ENCODE measurements around the gene GGNBP2. TPM values are rescaled to one million over a fixed set of nuclear protein-coding genes. Genes with fewer than 3 reads are reported as not detected.

GGNBP2 gene
- total RNA-seq, 2 donors from 2014 or later: 67.6 to 81.0 TPM

GRCh38 chr17:36547776-36548175, 3.1 kb downstream of the GGNBP2 start:
- Histone ChIP-seq H3K9ac (ENCODE audit: low read depth in 2 of 2, low read length in 2 of 2) (peak overlapping the region in 1 of 2 donors; percentile 54), H3K27ac (no peak overlapping the region), H3K36me3 (no peaks in the 10 kb centered on the region), H3K27me3 (no peaks in the 10 kb centered on the region), H3K4me1 (peaks cover 23% of the 10 kb centered on the region), H3K9me3 (no peaks in the 10 kb centered on the region), H3K4me3 (no peak overlapping the region)
- no peak for DNase-seq
- TF ChIP-seq CTCF (IDR thresholded peaks at IDR 0.05): no peak
- intact Hi-C loops (cut with DNase I): loop anchor here (5.0 kb wide), 1 partner anchor 45 kb away; the partner anchor contains the start of gene DHRS11

GRCh38 chr17:36550491-36551417, 6.0 kb downstream of the GGNBP2 start:
- DNase-seq: no peak
- Histone ChIP-seq H3K4me3 (no peak overlapping the region), H3K27me3 (no peaks in the 10 kb centered on the region), H3K27ac (peak overlapping the region; percentile 2), H3K36me3 (no peaks in the 10 kb centered on the region), H3K4me1 (peaks cover 23% of the 10 kb centered on the region), H3K9ac (ENCODE audit: low read depth in 2 of 2, low read length in 2 of 2) (no peak overlapping the region), H3K9me3 (no peaks in the 10 kb centered on the region)
- TF ChIP-seq CTCF (IDR thresholded peaks at IDR 0.05): no peak
- intact Hi-C loops (cut with DNase I): no loop called here

GRCh38 chr17:36553459-36553858, 8.7 kb downstream of the GGNBP2 start:
- Histone ChIP-seq H3K9me3 (no peaks in the 10 kb centered on the region), H3K4me3 (no peak overlapping the region), H3K27me3 (no peaks in the 10 kb centered on the region), H3K36me3 (peaks cover 13% of the 10 kb centered on the region), H3K9ac (ENCODE audit: low read depth in 2 of 2, low read length in 2 of 2) (no peak overlapping the region), H3K4me1 (peaks cover 9% of the 10 kb centered on the region), H3K27ac (no peak overlapping the region)
- intact Hi-C loops (cut with DNase I): no loop called here
- no peak for TF ChIP-seq CTCF (IDR thresholded peaks at IDR 0.05)
- no peak for DNase-seq

- H3K9me3 ChIP-seq: no peaks in the 10 kb centered on the region
- no peak overlapping the region for H3K4me3 ChIP-seq
- peaks cover 28% of the 10 kb centered on the region for H3K36me3 ChIP-seq
- no peak overlapping the region for H3K9ac ChIP-seq (ENCODE audit: low read depth in 2 of 2, low read length in 2 of 2)
- TF ChIP-seq CTCF (IDR thresholded peaks at IDR 0.05): no peak
- intact Hi-C loops (cut with DNase I): no loop called here
- H3K27me3 ChIP-seq: no peaks in the 10 kb centered on the region
- H3K4me1 ChIP-seq: no peaks in the 10 kb centered on the region
- no peak for DNase-seq
- no peak overlapping the region for H3K27ac ChIP-seq
Measured at GRCh38 chr17:36566081-36566480, 21.4 kb downstream of the GGNBP2 start.

GRCh38 chr17:36575028-36575427, 30.3 kb downstream of the GGNBP2 start:
- peaks cover 9% of the 10 kb centered on the region for H3K36me3 ChIP-seq

More at GRCh38 chr17:36575028-36575427, 30.3 kb downstream of the GGNBP2 start:
- H3K27me3 ChIP-seq: no peaks in the 10 kb centered on the region
- H3K27ac ChIP-seq: no peak overlapping the region
- TF ChIP-seq CTCF (IDR thresholded peaks at IDR 0.05): no peak
- H3K4me3 ChIP-seq: no peak overlapping the region
- H3K9ac ChIP-seq (ENCODE audit: low read depth in 2 of 2, low read length in 2 of 2): no peak overlapping the region
- H3K9me3 ChIP-seq: no peaks in the 10 kb centered on the region
- no peaks in the 10 kb centered on the region for H3K4me1 ChIP-seq
- intact Hi-C loops (cut with DNase I): no loop called here
- DNase-seq: no peak

Data from colonic mucosa (tissue), 4 donors.